Ishikawa (cell line): ENCODE measurements around the gene ZNF181.

ENCODE experiments used
- EGR1 ChIP-seq: IDR thresholded peaks from 2 replicates; pipeline ENCODE4 v1.6.1; 2012
- EP300 ChIP-seq: IDR thresholded peaks from 2 replicates; pipeline ENCODE4 v1.6.1; 2012; ENCODE audit warnings: borderline replicate concordance
- MAX ChIP-seq: IDR thresholded peaks from 2 replicates; pipeline ENCODE4 v1.6.1; 2012
- NFIC ChIP-seq: IDR thresholded peaks from 2 replicates; pipeline ENCODE4 v1.6.1; 2012
- REST ChIP-seq: IDR thresholded peaks from 2 replicates; pipeline ENCODE4 v1.6.1; 2012; ENCODE audit warnings: low read depth, mild to moderate bottlenecking
- TAF1 ChIP-seq: IDR thresholded peaks from 2 replicates; pipeline ENCODE4 v1.6.1; 2012; ENCODE audit warnings: low read depth, mild to moderate bottlenecking

- TF ChIP-seq MAX (no peak), TAF1 (no peak), EP300 (no peak), NFIC (no peak), REST (no peak), EGR1 (no peak)
Measured at GRCh38 chr19:34786236-34786635, 52.2 kb downstream of the ZNF181 start.
